Adrenal gland (tissue), 12 donors: ENCODE measurements around the gene PNPLA5. TPM values are rescaled to one million over a fixed set of nuclear protein-coding genes. Genes with fewer than 3 reads are reported as not detected.

Source experiments
- DNase-seq, 7 donors: peaks; one replicate each; pipeline ENCODE4 v3.0.0-alpha.2; 2019 to 2020
- H3K27ac ChIP-seq, 5 donors: fragments of 200-600 bp; sonication (generic) in 4 of 5; 1 replicate in 3 of 5; 2 replicates in 2 of 5; pipeline versions ENCODE4 v1.5.1 to v1.8.0; 2016 to 2020; ENCODE audit warnings: mild to moderate bottlenecking in 1 of 5
- H3K27me3 ChIP-seq: fragments of 200-600 bp; 2 replicates; pipeline ENCODE4 v1.8.0; 2021
- H3K36me3 ChIP-seq, 2 donors: fragments of 200-600 bp; replicated peaks in 1 of 2; 1 replicate in 1 of 2; 2 replicates in 1 of 2; pipeline versions ENCODE4 v1.5.1 to v1.8.0; 2018 to 2022
- H3K4me1 ChIP-seq, 2 donors: fragments of 200-600 bp; replicated peaks in 1 of 2; 1 replicate in 1 of 2; 2 replicates in 1 of 2; pipeline versions ENCODE4 v1.5.1 to v1.8.0; 2018 to 2021
- H3K4me3 ChIP-seq, 4 donors: fragments of 200-600 bp; sonication (generic) in 3 of 4; one replicate each; pipeline ENCODE4 v1.5.1; 2016 to 2018
- H3K9me3 ChIP-seq, 3 donors: fragments of 200-600 bp; sonication (generic) in 1 of 3; replicated peaks in 1 of 3; 1 replicate in 2 of 3; 2 replicates in 1 of 3; pipeline versions ENCODE4 v1.5.1 to v1.8.0; 2016 to 2021
- CTCF ChIP-seq, 6 experiments: fragments of 450-650 bp in 4 of 6; fragments of 200-600 bp in 2 of 6; sonication (generic) in 1 of 6; IDR thresholded peaks; 1 replicate in 5 of 6; 2 replicates in 1 of 6; pipeline versions ENCODE4 v1.5.1 to v1.8.0; 2016 to 2021; ENCODE audit warnings: antibody characterized with exemption in 6 of 6, mild to moderate bottlenecking in 2 of 6, moderate library complexity in 1 of 6
- POLR2A ChIP-seq, 2 donors: fragments of 450-650 bp; IDR thresholded peaks; one replicate each; pipeline ENCODE4 v1.6.1; 2017; ENCODE audit warnings: antibody characterized with exemption in 2 of 2, mild to moderate bottlenecking in 2 of 2, moderate library complexity in 1 of 2
- WGBS, 4 donors: extraction: QIAGEN DNeasy Blood & Tissue Kit in 2 of 4; methylation state at CpG; one replicate each; pipeline versions ENCODE4 v1.1.5 to v1.1.7; 2013 to 2017; 5-methylcytosine and 5-hydroxymethylcytosine counted together
- intact Hi-C, 2 donors: fragments of 100-400 bp; cut with DNase I; formaldehyde crosslinking; loops; one replicate each; pipeline versions ENCODE4 v1.14.1 to v1.15.0; 2022 to 2023
- polyA plus RNA-seq, 3 donors: library from polyadenylated mRNA; stranded (reverse); fragments of 200-250 nt in 2 of 3; fragments of 350-450 nt in 1 of 3; fragmentation: Illumina TruSeq in 1 of 3; extraction: RNeasy Lipid Tissue Mini Kit (QIAGEN cat#74804) in 1 of 3; gene quantifications; one replicate each; pipeline ENCODE4 v1.2.3, GENCODE V29; 2013 to 2014
- total RNA-seq, 9 donors: library from RNA; depleted of rRNA in 4 of 9; stranded (reverse); fragments of >200 nt in 4 of 9; fragments of 120-200 nt in 1 of 9; fragmentation: NEBNext Ultra II Directional in 1 of 9; extraction: Animal tissue kit (Norgen Biotek cat#: 25700) in 1 of 9; gene quantifications; one replicate each; pipeline versions ENCODE4 v1.1.0 to v1.2.4, GENCODE V29; 2013 to 2023
- donor health status: healthy with polysubstance abuse.
- donor health status: Bipolar disorder and iron deficiency.
- donor health status: DM: yes; HTN: yes; CAD: no.
- donor health status: DM: no; HTN: no; CAD: no.
- donor health status: DM: no; HTN: no; CAD: no.
- donor health status: DM: yes; HTN: yes; CAD: no.

The PNPLA5 gene
- total and polyA plus RNA-seq, 12 donors: not detected

- H3K27ac ChIP-seq: no peak overlapping the region
- TF ChIP-seq CTCF (IDR thresholded peaks at IDR 0.05) (no peak), POLR2A (IDR thresholded peaks at IDR 0.05) (no peak)
- H3K9me3 ChIP-seq: no peaks in the 10 kb centered on the region
- WGBS, 4 donors: 74 to 86% (median 81%) methylated on average over 9 to 13 of the region's 13 CpGs
- H3K36me3 ChIP-seq: no peaks in the 10 kb centered on the region
- DNase-seq: no peak
- intact Hi-C loops: no loop called here
- no peak overlapping the region for H3K4me3 ChIP-seq
- no peaks in the 10 kb centered on the region for H3K27me3 ChIP-seq
- H3K4me1 ChIP-seq: no peaks in the 10 kb centered on the region
Measured at GRCh38 chr22:43849731-43850130, 42.1 kb downstream of the PNPLA5 start.

- Histone ChIP-seq H3K27me3 (no peaks in the 10 kb centered on the region), H3K27ac (no peak overlapping the region), H3K9me3 (no peaks in the 10 kb centered on the region), H3K36me3 (no peaks in the 10 kb centered on the region), H3K4me1 (no peaks in the 10 kb centered on the region), H3K4me3 (no peak overlapping the region)
- whole genome bisulfite sequencing, 4 donors: 47 to 58% (median 52%) methylated on average over 10 to 16 of the region's 16 CpGs
- peak in 2 of 6 experiments; percentile 24 to 25 for TF ChIP-seq CTCF (IDR thresholded peaks at IDR 0.05)
- TF ChIP-seq POLR2A (IDR thresholded peaks at IDR 0.05): no peak
- DNase-seq: peak in 2 of 7 donors; percentile 10 to 69
- intact Hi-C loops: no loop called here
Measured at GRCh38 chr22:43848366-43849171, 43.2 kb downstream of the PNPLA5 start.

GRCh38 chr22:43847376-43848289 lies 44.2 kb downstream of the PNPLA5 start:
- no peaks in the 10 kb centered on the region for H3K27me3 ChIP-seq
- WGBS, 4 donors: 78 to 82% (median 80%) methylated on average over 12 to 14 of the region's 14 CpGs

More at GRCh38 chr22:43847376-43848289, 44.2 kb downstream of the PNPLA5 start:
- no peak overlapping the region for H3K27ac ChIP-seq
- peak in 2 of 7 donors; percentile 4 to 5 for DNase-seq
- no peak overlapping the region for H3K4me3 ChIP-seq
- H3K9me3 ChIP-seq: no peaks in the 10 kb centered on the region
- no peak for TF ChIP-seq POLR2A (IDR thresholded peaks at IDR 0.05)
- TF ChIP-seq CTCF (IDR thresholded peaks at IDR 0.05): no peak
- intact Hi-C loops: no loop called here
- no peaks in the 10 kb centered on the region for H3K4me1 ChIP-seq
- H3K36me3 ChIP-seq: no peaks in the 10 kb centered on the region
